Prostate gland (tissue), 2 donors: ENCODE data around the gene DDAH1.

Experiments
- POLR2A ChIP-seq: fragments of 450-650 bp; IDR thresholded peaks from one replicate; pipeline ENCODE4 v1.6.1; 2016; ENCODE audit warnings: antibody characterized with exemption, mild to moderate bottlenecking
- TF ChIP-seq, protein P1 (sequence below), 4 experiments: fragments of 200-600 bp in 2 of 4; fragments of 450-650 bp in 2 of 4; sonication (generic) in 2 of 4; IDR thresholded peaks; 1 replicate in 3 of 4; 2 replicates in 1 of 4; pipeline ENCODE4 v1.5.1; 2016 to 2019; ENCODE audit warnings: antibody characterized with exemption in 4 of 4, mild to moderate bottlenecking in 2 of 4, moderate library complexity in 2 of 4

GRCh38 chr1:85300140-85300539 is 164.8 kb downstream of the DDAH1 start:
- TF ChIP-seq, protein P1, sequence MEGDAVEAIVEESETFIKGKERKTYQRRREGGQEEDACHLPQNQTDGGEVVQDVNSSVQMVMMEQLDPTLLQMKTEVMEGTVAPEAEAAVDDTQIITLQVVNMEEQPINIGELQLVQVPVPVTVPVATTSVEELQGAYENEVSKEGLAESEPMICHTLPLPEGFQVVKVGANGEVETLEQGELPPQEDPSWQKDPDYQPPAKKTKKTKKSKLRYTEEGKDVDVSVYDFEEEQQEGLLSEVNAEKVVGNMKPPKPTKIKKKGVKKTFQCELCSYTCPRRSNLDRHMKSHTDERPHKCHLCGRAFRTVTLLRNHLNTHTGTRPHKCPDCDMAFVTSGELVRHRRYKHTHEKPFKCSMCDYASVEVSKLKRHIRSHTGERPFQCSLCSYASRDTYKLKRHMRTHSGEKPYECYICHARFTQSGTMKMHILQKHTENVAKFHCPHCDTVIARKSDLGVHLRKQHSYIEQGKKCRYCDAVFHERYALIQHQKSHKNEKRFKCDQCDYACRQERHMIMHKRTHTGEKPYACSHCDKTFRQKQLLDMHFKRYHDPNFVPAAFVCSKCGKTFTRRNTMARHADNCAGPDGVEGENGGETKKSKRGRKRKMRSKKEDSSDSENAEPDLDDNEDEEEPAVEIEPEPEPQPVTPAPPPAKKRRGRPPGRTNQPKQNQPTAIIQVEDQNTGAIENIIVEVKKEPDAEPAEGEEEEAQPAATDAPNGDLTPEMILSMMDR (IDR thresholded peaks at IDR 0.05) = no peak
- no peak for TF ChIP-seq POLR2A
